ENCODE measurements around the gene RBM47.

GRCh38 chr4:40563401-40563800, 66.3 kb downstream of the RBM47 start:
- TF ChIP-seq, protein P1, sequence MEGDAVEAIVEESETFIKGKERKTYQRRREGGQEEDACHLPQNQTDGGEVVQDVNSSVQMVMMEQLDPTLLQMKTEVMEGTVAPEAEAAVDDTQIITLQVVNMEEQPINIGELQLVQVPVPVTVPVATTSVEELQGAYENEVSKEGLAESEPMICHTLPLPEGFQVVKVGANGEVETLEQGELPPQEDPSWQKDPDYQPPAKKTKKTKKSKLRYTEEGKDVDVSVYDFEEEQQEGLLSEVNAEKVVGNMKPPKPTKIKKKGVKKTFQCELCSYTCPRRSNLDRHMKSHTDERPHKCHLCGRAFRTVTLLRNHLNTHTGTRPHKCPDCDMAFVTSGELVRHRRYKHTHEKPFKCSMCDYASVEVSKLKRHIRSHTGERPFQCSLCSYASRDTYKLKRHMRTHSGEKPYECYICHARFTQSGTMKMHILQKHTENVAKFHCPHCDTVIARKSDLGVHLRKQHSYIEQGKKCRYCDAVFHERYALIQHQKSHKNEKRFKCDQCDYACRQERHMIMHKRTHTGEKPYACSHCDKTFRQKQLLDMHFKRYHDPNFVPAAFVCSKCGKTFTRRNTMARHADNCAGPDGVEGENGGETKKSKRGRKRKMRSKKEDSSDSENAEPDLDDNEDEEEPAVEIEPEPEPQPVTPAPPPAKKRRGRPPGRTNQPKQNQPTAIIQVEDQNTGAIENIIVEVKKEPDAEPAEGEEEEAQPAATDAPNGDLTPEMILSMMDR (IDR thresholded peaks at IDR 0.05), result no peak
- TF ChIP-seq POLR2A (IDR thresholded peaks at IDR 0.05), result no peak
